Glutamatergic neuron (in vitro differentiated cells): Measurements from ENCODE around the gene SEMA3A. TPM values are rescaled to one million over a fixed set of nuclear protein-coding genes. Genes with fewer than 3 reads are reported as not detected.
A peak's percentile ranks its signal among the peaks of the same experiment; 100 is the strongest.

Experiments used
- DNase-seq: peaks from one replicate; pipeline ENCODE4 v3.0.0; 2022
- H3K27ac Mint-ChIP-seq: one replicate; pipeline ENCODE4 v1.8.0; 2020; ENCODE audit warnings: mild to moderate bottlenecking, mixed read lengths, inconsistent platforms; ENCODE audit not compliant: unreplicated experiment
- H3K27me3 Mint-ChIP-seq: one replicate; pipeline ENCODE4 v1.8.0; 2020; ENCODE audit warnings: mild to moderate bottlenecking, moderate library complexity, mixed read lengths, inconsistent platforms; ENCODE audit not compliant: unreplicated experiment
- H3K36me3 Mint-ChIP-seq: one replicate; pipeline ENCODE4 v1.8.0; 2020; ENCODE audit warnings: mild to moderate bottlenecking, mixed read lengths, inconsistent platforms; ENCODE audit not compliant: unreplicated experiment
- H3K4me1 Mint-ChIP-seq: one replicate; pipeline ENCODE4 v1.8.0; 2020; ENCODE audit warnings: mild to moderate bottlenecking, low read depth, mixed read lengths, inconsistent platforms; ENCODE audit not compliant: unreplicated experiment
- H3K4me3 Mint-ChIP-seq: one replicate; pipeline ENCODE4 v1.8.0; 2020; ENCODE audit warnings: mild to moderate bottlenecking, mixed read lengths, inconsistent platforms; ENCODE audit not compliant: unreplicated experiment
- H3K9me3 Mint-ChIP-seq: one replicate; pipeline ENCODE4 v1.8.0; 2020; ENCODE audit warnings: mild to moderate bottlenecking, moderate library complexity, mixed read lengths, inconsistent platforms; ENCODE audit not compliant: unreplicated experiment
- CTCF ChIP-seq: fragments of 200-600 bp; sonication (generic); IDR thresholded peaks from one replicate; pipeline ENCODE4 v1.5.0; 2021; ENCODE audit not compliant: partially characterized antibody, unreplicated experiment
- total RNA-seq: library from RNA; stranded (reverse); fragmentation: NEBNext Ultra II Directional; extraction: Animal tissue kit (Norgen Biotek cat#: 25700); gene quantifications from one replicate; pipeline ENCODE4 v1.2.1, GENCODE V29; 2021; ENCODE audit not compliant: unreplicated experiment

The SEMA3A gene
- total RNA-seq, 1 donor from 2014 or later, result 16.3 TPM

DNA sequence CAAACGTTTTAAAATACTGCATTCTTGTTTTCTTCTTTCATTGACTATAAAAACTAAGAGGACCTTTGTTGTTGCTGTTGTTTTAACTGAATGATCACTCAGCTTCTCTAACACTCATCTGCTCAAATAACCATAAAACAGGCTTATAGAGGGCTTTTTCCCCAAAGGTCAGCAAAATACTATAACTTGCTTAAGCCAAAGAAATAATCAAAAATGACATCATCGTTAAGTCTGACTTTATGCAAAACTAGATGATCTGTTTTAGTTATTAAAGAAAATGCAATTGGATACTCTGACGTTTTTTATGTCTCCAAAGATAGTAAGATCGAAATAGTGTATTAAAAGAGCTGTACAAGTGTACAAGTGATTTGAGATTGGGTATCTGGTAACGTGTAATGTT is 152.9 kb downstream of the SEMA3A start:
- TF ChIP-seq CTCF, result no peak

DNA sequence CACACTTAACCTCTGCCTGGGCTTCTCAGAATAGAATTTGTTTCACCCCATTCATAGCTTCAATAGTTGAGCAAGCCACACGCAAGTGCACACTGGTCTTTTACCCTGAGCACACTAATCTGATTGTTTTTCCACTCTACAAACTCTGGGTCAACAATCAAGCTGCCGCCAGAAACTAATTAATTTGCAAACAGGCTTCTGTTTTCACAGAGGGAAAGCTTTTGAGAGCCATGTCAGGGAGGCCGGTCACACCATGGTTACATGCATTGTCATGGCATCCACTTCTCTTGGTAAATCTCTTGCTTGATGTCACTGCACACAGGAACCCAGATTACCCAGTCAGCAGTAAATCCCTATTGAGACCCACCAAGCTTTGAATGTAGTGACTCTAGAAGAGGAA is 154.2 kb downstream of the SEMA3A start:
- Mint-ChIP-seq H3K9me3 (no peaks in the 10 kb centered on the region), H3K36me3 (no peaks in the 10 kb centered on the region), H3K27ac (peak overlapping the region; percentile 26), H3K4me3 (no peak overlapping the region), H3K4me1 (peaks cover 23% of the 10 kb centered on the region), H3K27me3 (no peaks in the 10 kb centered on the region)
- no peak for TF ChIP-seq CTCF
- DNase-seq, result no peak

More for the DNA sequence above, 152.9 kb downstream of the SEMA3A start:
- no peak for DNase-seq
- H3K27ac Mint-ChIP-seq, result no peak overlapping the region
- no peak overlapping the region for H3K4me3 Mint-ChIP-seq
- H3K9me3 Mint-ChIP-seq, result no peaks in the 10 kb centered on the region
- H3K36me3 Mint-ChIP-seq, result no peaks in the 10 kb centered on the region
- H3K27me3 Mint-ChIP-seq, result no peaks in the 10 kb centered on the region
- H3K4me1 Mint-ChIP-seq, result peaks cover 23% of the 10 kb centered on the region

DNA sequence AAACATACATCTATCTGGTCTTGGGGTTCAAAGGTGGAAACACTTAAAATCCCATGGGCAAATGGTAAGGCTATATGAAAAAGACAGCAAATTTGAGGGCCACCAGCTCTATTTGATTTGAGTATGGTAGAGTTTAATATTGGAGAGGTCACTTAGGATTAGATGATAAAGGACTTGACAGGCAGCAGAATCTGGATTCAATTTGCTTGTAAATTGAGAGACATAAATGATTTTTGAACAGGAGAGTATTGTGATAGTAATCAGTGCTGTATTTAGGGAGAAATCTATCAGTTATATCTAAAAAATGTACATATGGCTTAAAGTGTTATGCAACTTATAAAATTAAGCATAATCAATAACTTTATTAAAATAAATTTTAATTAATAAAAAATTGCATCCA is 155.2 kb downstream of the SEMA3A start:
- no peaks in the 10 kb centered on the region for H3K9me3 Mint-ChIP-seq
- no peak for DNase-seq
- H3K27ac Mint-ChIP-seq, result no peak overlapping the region
- no peak overlapping the region for H3K4me3 Mint-ChIP-seq
- no peaks in the 10 kb centered on the region for H3K27me3 Mint-ChIP-seq
- peaks cover 23% of the 10 kb centered on the region for H3K4me1 Mint-ChIP-seq
- TF ChIP-seq CTCF, result no peak
- no peaks in the 10 kb centered on the region for H3K36me3 Mint-ChIP-seq

GRCh38 chr7:84027678-84028077 is 166.9 kb downstream of the SEMA3A start:
- H3K4me1 Mint-ChIP-seq, result peaks cover 7% of the 10 kb centered on the region
- H3K9me3 Mint-ChIP-seq, result no peaks in the 10 kb centered on the region
- DNase-seq, result no peak
- no peak for TF ChIP-seq CTCF
- no peak overlapping the region for H3K27ac Mint-ChIP-seq
- H3K36me3 Mint-ChIP-seq, result no peaks in the 10 kb centered on the region
- H3K27me3 Mint-ChIP-seq, result no peaks in the 10 kb centered on the region
- H3K4me3 Mint-ChIP-seq, result no peak overlapping the region

DNA sequence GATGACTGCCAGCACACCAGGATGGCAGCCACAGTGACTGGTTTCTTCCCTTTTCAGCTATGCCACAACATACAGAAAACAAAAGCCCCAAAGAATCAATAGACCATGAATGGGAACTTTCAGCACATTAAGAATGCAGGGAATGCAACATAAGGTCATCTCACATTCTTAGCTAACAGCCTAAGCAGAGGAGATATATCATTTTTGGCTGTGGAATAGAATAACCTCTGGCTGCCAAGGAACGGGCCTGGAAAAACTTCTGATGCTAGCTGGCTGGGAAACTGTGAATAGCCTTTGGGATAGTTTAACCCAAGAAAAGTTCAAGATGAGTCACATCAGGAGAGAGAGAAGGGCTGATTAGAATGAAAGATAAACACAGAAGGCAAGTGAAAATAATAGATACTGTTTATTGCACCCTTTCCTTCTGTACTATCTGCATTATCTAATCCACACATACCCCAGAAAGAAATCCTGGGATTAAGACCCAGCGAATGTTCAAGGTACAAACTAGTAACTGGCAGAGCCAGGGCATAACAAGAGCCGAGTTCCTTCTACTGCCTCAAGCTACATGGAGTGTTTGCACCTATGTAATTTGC is 169.2 kb downstream of the SEMA3A start:
- DNase-seq, result no peak
- H3K27me3 Mint-ChIP-seq, result no peaks in the 10 kb centered on the region
- no peaks in the 10 kb centered on the region for H3K9me3 Mint-ChIP-seq
- H3K4me3 Mint-ChIP-seq, result no peak overlapping the region
- H3K27ac Mint-ChIP-seq, result no peak overlapping the region
- H3K36me3 Mint-ChIP-seq, result no peaks in the 10 kb centered on the region
- TF ChIP-seq CTCF, result no peak
- peaks cover 13% of the 10 kb centered on the region for H3K4me1 Mint-ChIP-seq
